ENCODE data around the gene PALM.

DNA sequence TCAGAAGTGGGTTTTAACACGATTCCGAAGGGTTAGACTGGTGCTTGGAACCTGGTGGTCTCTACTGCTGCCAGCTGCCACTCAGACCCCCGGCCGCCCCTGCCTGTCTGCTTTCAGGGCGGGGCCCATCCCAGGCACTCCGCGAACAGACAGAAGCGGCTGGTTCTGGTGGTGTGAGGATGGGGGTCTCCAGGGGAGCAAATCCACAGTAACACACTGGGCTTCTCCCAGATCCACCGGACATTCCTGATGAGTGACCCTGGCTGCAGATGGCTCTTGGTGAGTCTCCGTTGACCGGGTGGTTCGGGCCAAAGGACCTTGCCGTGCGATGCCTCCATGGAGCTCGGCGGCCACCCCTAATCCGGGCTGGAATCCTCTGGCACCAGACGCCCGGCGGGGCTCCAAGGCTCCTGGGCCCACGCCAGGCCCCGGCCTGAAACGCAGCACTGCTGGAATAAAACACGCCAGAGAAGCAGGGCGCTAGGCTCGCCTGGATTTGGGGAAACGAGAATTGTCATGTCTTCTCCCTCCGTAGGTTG lies 86.4 kb downstream of the PALM start:
- TF ChIP-seq, protein P1, sequence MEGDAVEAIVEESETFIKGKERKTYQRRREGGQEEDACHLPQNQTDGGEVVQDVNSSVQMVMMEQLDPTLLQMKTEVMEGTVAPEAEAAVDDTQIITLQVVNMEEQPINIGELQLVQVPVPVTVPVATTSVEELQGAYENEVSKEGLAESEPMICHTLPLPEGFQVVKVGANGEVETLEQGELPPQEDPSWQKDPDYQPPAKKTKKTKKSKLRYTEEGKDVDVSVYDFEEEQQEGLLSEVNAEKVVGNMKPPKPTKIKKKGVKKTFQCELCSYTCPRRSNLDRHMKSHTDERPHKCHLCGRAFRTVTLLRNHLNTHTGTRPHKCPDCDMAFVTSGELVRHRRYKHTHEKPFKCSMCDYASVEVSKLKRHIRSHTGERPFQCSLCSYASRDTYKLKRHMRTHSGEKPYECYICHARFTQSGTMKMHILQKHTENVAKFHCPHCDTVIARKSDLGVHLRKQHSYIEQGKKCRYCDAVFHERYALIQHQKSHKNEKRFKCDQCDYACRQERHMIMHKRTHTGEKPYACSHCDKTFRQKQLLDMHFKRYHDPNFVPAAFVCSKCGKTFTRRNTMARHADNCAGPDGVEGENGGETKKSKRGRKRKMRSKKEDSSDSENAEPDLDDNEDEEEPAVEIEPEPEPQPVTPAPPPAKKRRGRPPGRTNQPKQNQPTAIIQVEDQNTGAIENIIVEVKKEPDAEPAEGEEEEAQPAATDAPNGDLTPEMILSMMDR (IDR thresholded peaks at IDR 0.05; ENCODE audit: low read depth, low read length), result no peak
- TF ChIP-seq EZH2phosphoT487 (IDR thresholded peaks at IDR 0.05; ENCODE audit: low read depth), result no peak

All from OCI-LY3 (cell line).